Right lobe of liver (tissue), 6 donors: ENCODE results near the gene CDC42EP5. TPM values are rescaled to one million over a fixed set of nuclear protein-coding genes. Genes with fewer than 3 reads are reported as not detected.

Experiments used
- ATAC-seq, 4 donors: fragments of 200-7000 bp; cut with Tn5 transposase; one replicate each; pipeline ENCODE4 v1.9.1; 2020; ENCODE audit warnings: mild to moderate bottlenecking in 4 of 4, moderate library complexity in 4 of 4
- DNase-seq, 3 donors: peaks; one replicate each; pipeline ENCODE4 v3.0.0-alpha.2; 2020
- H3K27ac ChIP-seq, 3 donors: fragments of 200-600 bp; one replicate each; pipeline ENCODE4 v1.8.0; 2022
- H3K27me3 ChIP-seq, 2 donors: fragments of 200-600 bp; one replicate each; pipeline ENCODE4 v1.8.0; 2022
- H3K36me3 ChIP-seq, 4 donors: fragments of 200-600 bp; sonication (generic) in 1 of 4; one replicate each; pipeline versions ENCODE4 v1.5.1 to v1.8.0; 2017 to 2022; ENCODE audit warnings: control low read depth in 1 of 4
- H3K4me1 ChIP-seq, 4 donors: fragments of 200-600 bp; sonication (generic) in 1 of 4; one replicate each; pipeline versions ENCODE4 v1.5.1 to v1.8.0; 2017 to 2022; ENCODE audit warnings: control low read depth in 1 of 4
- H3K4me3 ChIP-seq, 3 donors: fragments of 200-600 bp; one replicate each; pipeline ENCODE4 v1.8.0; 2022
- H3K9me3 ChIP-seq, 4 donors: fragments of 200-600 bp; sonication (generic) in 1 of 4; one replicate each; pipeline versions ENCODE4 v1.5.1 to v1.8.0; 2017 to 2022; ENCODE audit warnings: control low read depth in 1 of 4
- CTCF ChIP-seq, 4 donors: fragments of 200-600 bp in 3 of 4; fragments of 450-650 bp in 1 of 4; IDR thresholded peaks; one replicate each; pipeline versions ENCODE4 v1.5.1 to v1.8.0; 2016 to 2022; ENCODE audit warnings: antibody characterized with exemption in 4 of 4, mild to moderate bottlenecking in 2 of 4
- POLR2A ChIP-seq: fragments of 450-650 bp; IDR thresholded peaks from one replicate; pipeline ENCODE4 v1.6.1; 2017; ENCODE audit warnings: antibody characterized with exemption, mild to moderate bottlenecking
- WGBS: methylation state at CpG from one replicate; pipeline ENCODE4 v1.1.6; 2018; ENCODE audit warnings: low coverage, low lambda C conversion rate; ENCODE audit not compliant: insufficient coverage; ENCODE audit errors: missing lambda C conversion rate; 5-methylcytosine and 5-hydroxymethylcytosine counted together
- intact Hi-C, 2 donors: fragments of 100-400 bp; cut with DNase I; formaldehyde crosslinking; loops; one replicate each; pipeline versions ENCODE4 v1.11.2 to v1.14.1; 2022
- total RNA-seq, 6 experiments: library from RNA; depleted of rRNA in 2 of 6; stranded (reverse); fragments of >200 nt in 2 of 6; fragmentation: NEBNext Ultra II Directional in 3 of 6; extraction: Animal tissue kit (Norgen Biotek cat#: 25700) in 3 of 6; gene quantifications; one replicate each; pipeline versions ENCODE4 v1.1.0 to v1.2.4, GENCODE V29; 2016 to 2023
- donor health status: DM: no; HTN: yes; CAD: no.
- donor health status: DM: no; HTN: no; CAD: no.
- donor health status: DM: no; HTN: no; CAD: no.
- donor health status: DM: no; HTN: yes; CAD: no.
- donor health status: DM: no; HTN: yes; CAD: no.

Gene CDC42EP5
- total RNA-seq, 6 experiments from 2014 or later, result 1.3 to 3.7 (median 2.0) TPM

DNA sequence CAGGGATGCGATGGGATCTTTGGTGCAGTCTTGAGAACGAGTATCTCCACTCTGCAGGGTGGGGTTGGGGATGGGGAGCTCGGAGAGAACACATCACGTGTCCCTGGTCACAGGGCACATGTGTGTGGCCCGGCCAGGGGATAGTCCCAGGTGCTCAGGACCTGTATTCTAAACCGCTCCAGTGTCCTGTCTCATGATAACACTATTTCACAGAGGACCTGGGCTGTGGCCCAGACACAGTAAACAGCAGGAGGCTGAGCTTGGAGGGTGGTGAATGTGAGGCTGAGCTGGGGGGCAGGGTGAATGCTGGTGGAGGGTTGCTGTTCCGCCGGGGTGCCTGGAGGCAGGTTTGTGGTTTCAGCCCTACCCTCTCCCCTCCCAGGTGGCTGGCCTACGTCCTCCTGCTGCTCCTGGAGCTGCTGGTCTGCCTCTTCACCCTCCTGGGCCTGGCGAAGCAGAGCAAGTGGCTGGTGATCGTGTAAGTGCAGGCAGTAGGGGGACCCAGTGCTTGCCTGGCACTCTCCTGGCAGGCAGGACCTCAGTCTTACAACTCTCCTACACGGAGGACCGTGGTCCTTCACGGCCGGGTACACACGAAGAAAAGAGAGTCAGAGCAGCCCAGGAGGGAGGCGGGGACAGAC is 46.7 kb downstream of the CDC42EP5 start:
- Histone ChIP-seq H3K27ac (no peak overlapping the region), H3K4me3 (no peak overlapping the region), H3K4me1 (peaks cover 0 to 9% (median 0%) of the 10 kb centered on the region in 4 donors), H3K27me3 (peaks cover 0 to 3% of the 10 kb centered on the region in 2 donors), H3K36me3 (no peaks in the 10 kb centered on the region), H3K9me3 (no peaks in the 10 kb centered on the region)
- WGBS, result 61% methylated on average over 5 of the region's 17 CpGs
- ATAC-seq (no peak), DNase-seq (no peak)
- intact Hi-C loops, result no loop called here
- TF ChIP-seq POLR2A (no peak), CTCF (IDR thresholded peaks at IDR 0.05) (no peak)

- H3K27me3 ChIP-seq, result peaks cover 0 to 3% of the 10 kb centered on the region in 2 donors
- no peak for ATAC-seq
- intact Hi-C loops, result no loop called here
- H3K4me3 ChIP-seq, result no peak overlapping the region
- DNase-seq, result no peak
- 68% methylated on average over 5 of the region's 5 CpGs for WGBS
- no peaks in the 10 kb centered on the region for H3K36me3 ChIP-seq
- TF ChIP-seq CTCF (IDR thresholded peaks at IDR 0.05) (no peak), POLR2A (no peak)
- no peaks in the 10 kb centered on the region for H3K9me3 ChIP-seq
- no peaks in the 10 kb centered on the region for H3K4me1 ChIP-seq
- no peak overlapping the region for H3K27ac ChIP-seq
These were observed 47.7 kb downstream of the CDC42EP5 start for GRCh38 chr19:54425382-54425723.

GRCh38 chr19:54424660-54425381 is 48.3 kb downstream of the CDC42EP5 start:
- no peaks in the 10 kb centered on the region for H3K4me1 ChIP-seq
- ATAC-seq, result no peak
- intact Hi-C loops, result no loop called here
- no peak for TF ChIP-seq POLR2A
- TF ChIP-seq CTCF (IDR thresholded peaks at IDR 0.05), result no peak
- H3K27me3 ChIP-seq, result peaks cover 0 to 3% of the 10 kb centered on the region in 2 donors
- no peak overlapping the region for H3K27ac ChIP-seq
- no peak for DNase-seq
- no peaks in the 10 kb centered on the region for H3K9me3 ChIP-seq
- 85% methylated on average over 25 of the region's 36 CpGs for WGBS
- no peak overlapping the region for H3K4me3 ChIP-seq
- no peaks in the 10 kb centered on the region for H3K36me3 ChIP-seq

- ATAC-seq (no peak), DNase-seq (no peak)
- no peak for TF ChIP-seq CTCF (IDR thresholded peaks at IDR 0.05)
- TF ChIP-seq POLR2A, result no peak
- Histone ChIP-seq H3K4me3 (no peak overlapping the region), H3K36me3 (no peaks in the 10 kb centered on the region), H3K4me1 (no peaks in the 10 kb centered on the region), H3K27ac (no peak overlapping the region), H3K27me3 (peaks cover 0 to 3% of the 10 kb centered on the region in 2 donors), H3K9me3 (no peaks in the 10 kb centered on the region)
- intact Hi-C loops, result no loop called here
- no CpG with 5 or more reads among the region's 14 CpGs for WGBS
These were observed 48.9 kb downstream of the CDC42EP5 start for GRCh38 chr19:54424201-54424600.
